Suprapubic skin (tissue), 4 donors: Measurements from ENCODE around the gene CXCL11.

Experiments used
- EP300 ChIP-seq: sonication (generic); formaldehyde crosslinking; IDR thresholded peaks from one replicate; pipeline ENCODE4 v1.6.1; 2017; ENCODE audit warnings: antibody characterized with exemption
- POLR2A ChIP-seq, 2 donors: fragments of 450-650 bp; IDR thresholded peaks; one replicate each; pipeline ENCODE4 v1.6.1; 2017; ENCODE audit warnings: antibody characterized with exemption in 2 of 2, mild to moderate bottlenecking in 2 of 2, moderate library complexity in 2 of 2
- POLR2AphosphoS5 ChIP-seq, 3 donors: sonication (generic); formaldehyde crosslinking; IDR thresholded peaks; one replicate each; pipeline ENCODE4 v1.6.1; 2017; ENCODE audit warnings: antibody characterized with exemption in 3 of 3
- TF ChIP-seq, protein P1 (sequence below), 2 donors: fragments of 200-600 bp in 1 of 2; fragments of 450-650 bp in 1 of 2; sonication (generic) in 1 of 2; IDR thresholded peaks; one replicate each; pipeline ENCODE4 v1.5.1; 2016 to 2019; ENCODE audit warnings: antibody characterized with exemption in 2 of 2, mild to moderate bottlenecking in 1 of 2, moderate library complexity in 1 of 2

DNA sequence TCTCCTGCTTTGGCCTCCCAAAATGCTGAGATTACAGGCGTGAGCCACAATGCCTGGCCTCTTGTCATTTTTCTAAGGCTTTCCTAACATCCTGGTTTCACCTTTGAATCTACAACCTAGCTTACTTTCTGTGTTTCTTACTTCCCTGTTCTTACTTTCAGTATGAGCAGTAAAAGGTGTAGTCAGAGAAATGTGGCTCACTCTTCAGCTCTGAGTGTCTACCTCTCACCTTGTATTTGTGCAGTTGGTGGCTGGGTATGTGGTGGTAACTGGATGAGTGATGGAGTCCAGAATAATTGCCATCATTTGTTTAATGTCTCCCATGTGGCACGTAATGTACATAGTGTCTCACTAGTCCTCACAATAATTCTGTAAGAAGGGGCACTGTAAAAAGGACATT is 19.1 kb upstream of the CXCL11 start:
- TF ChIP-seq, protein P1, sequence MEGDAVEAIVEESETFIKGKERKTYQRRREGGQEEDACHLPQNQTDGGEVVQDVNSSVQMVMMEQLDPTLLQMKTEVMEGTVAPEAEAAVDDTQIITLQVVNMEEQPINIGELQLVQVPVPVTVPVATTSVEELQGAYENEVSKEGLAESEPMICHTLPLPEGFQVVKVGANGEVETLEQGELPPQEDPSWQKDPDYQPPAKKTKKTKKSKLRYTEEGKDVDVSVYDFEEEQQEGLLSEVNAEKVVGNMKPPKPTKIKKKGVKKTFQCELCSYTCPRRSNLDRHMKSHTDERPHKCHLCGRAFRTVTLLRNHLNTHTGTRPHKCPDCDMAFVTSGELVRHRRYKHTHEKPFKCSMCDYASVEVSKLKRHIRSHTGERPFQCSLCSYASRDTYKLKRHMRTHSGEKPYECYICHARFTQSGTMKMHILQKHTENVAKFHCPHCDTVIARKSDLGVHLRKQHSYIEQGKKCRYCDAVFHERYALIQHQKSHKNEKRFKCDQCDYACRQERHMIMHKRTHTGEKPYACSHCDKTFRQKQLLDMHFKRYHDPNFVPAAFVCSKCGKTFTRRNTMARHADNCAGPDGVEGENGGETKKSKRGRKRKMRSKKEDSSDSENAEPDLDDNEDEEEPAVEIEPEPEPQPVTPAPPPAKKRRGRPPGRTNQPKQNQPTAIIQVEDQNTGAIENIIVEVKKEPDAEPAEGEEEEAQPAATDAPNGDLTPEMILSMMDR (IDR thresholded peaks at IDR 0.05) = no peak
- no peak for TF ChIP-seq POLR2AphosphoS5 (IDR thresholded peaks at IDR 0.05)
- TF ChIP-seq POLR2A (IDR thresholded peaks at IDR 0.05) = no peak
- TF ChIP-seq EP300 = no peak
